ENCODE results near the gene TMEM184C.
A peak's percentile ranks its signal among the peaks of the same experiment; 100 is the strongest.

Gene TMEM184C

DNA sequence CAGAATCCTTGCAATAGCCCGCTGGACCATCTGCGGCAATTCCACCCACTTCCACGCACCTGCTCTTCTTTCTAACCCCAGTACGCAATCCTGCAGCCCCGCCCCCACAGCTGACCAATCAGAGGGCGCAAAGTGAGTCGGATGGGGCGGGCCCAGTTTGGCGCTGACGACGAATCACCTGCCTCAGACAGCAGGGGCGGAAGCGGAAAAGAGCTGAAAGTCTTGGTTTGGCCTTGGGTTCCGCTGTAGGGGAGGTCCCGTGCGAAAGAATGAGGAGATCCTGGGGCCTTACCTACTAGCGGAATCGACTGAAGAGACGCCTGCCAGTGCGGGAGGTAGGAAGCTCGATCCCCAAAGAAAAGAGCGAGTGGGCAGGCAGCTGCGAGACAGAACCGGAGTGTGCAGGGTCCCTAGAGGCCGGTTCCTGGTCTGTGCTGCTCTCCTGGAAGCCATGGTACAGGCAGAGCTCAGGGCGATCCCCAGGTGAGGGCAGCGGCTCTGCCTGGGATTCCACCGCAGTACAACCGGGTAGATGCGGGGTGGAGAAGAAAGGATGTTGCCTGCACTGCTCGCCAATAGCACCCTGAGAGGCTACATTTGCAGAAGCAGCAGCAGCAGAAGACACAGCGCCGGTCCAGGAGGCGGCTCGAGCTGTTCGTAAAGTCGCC, at the start of gene TMEM184C:
TMEM184C (plus strand) TSS at position 225 of the 668 bp plus-strand sequence. CDS start 560 bp downstream, outside the sequence.
- DNase-seq (ENCODE audit: extremely low read depth, low read depth): peak; percentile 84
- peak within 1 kb of the TSS; percentile 69 for H3K4me3 ChIP-seq (replicated peaks; ENCODE audit: low read depth, low read length)
- no peak for TF ChIP-seq CTCF (IDR thresholded peaks at IDR 0.05; ENCODE audit: low read depth, low read length, missing control alignments)

- peak; percentile 6 for TF ChIP-seq CTCF (IDR thresholded peaks at IDR 0.05; ENCODE audit: low read depth, low read length, missing control alignments)
- DNase-seq (ENCODE audit: extremely low read depth, low read depth): no peak
- H3K4me3 ChIP-seq (replicated peaks; ENCODE audit: low read depth, low read length): no peak overlapping the region
Observed at GRCh38 chr4:147570616-147571015, 46.6 kb upstream of the TMEM184C start.

- no peak for DNase-seq (ENCODE audit: extremely low read depth, low read depth)
- TF ChIP-seq CTCF (IDR thresholded peaks at IDR 0.05; ENCODE audit: low read depth, low read length, missing control alignments): no peak
- H3K4me3 ChIP-seq (replicated peaks; ENCODE audit: low read depth, low read length): no peak overlapping the region
Observed at GRCh38 chr4:147571036-147571770, 46.0 kb upstream of the TMEM184C start.

DNA sequence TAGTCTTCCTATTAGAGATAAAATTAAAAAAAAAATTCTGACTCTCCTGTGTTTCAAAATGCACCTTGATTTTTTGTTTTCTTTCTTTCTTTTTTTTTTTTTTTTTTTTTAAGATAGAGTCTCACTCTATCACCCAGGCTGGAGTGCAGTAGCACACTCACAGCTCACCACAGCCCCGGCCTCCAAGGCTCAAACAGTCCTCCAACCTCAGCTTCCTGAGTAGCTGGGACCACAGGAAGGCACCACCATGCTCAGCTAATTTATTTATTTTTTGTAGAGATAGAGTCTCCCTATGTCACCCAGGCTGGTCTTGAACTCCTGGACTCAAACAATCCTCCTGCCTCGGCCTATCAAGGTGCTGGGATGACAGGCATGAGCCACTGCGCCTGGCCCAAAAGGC, 41.1 kb upstream of the TMEM184C start:
- no peak overlapping the region for H3K4me3 ChIP-seq (replicated peaks; ENCODE audit: low read depth, low read length)
- DNase-seq (ENCODE audit: extremely low read depth, low read depth): no peak
- no peak for TF ChIP-seq CTCF (IDR thresholded peaks at IDR 0.05; ENCODE audit: low read depth, low read length, missing control alignments)

DNA sequence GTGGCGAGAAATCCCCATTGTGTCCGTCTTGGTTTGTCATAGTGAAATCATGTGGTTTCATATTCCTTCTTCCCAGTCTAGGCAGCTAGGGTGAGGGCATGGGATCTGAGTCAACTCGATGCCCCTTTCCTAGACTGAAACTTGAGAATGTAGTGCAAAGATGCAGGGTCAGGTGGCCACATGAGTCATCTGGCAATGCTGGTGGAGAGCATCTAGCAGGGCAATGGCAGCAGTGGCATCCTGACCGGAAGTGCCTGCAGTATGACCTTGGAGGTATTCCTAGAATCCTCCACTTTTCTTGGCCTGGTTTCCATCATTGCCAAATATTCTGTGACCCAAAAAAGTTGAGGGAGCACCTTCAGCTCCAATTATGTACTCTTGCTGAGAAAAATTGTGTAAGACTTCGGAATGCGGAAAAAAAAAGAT, 39.1 kb upstream of the TMEM184C start:
- peak; percentile 74 for DNase-seq (ENCODE audit: extremely low read depth, low read depth)

GRCh38 chr4:147578593-147578992, 38.6 kb upstream of the TMEM184C start:
- no peak for TF ChIP-seq CTCF (IDR thresholded peaks at IDR 0.05; ENCODE audit: low read depth, low read length, missing control alignments)
- no peak for DNase-seq (ENCODE audit: extremely low read depth, low read depth)
- no peak overlapping the region for H3K4me3 ChIP-seq (replicated peaks; ENCODE audit: low read depth, low read length)

More for the DNA sequence above, 39.1 kb upstream of the TMEM184C start:
- TF ChIP-seq CTCF (IDR thresholded peaks at IDR 0.05; ENCODE audit: low read depth, low read length, missing control alignments): no peak
- no peak overlapping the region for H3K4me3 ChIP-seq (replicated peaks; ENCODE audit: low read depth, low read length)

Data from HFF-Myc (cell line).